IMR-90 (cell line): ENCODE data around the gene CALU. TPM values are rescaled to one million over a fixed set of nuclear protein-coding genes. Genes with fewer than 3 reads are reported as not detected.

Experiments used
- ATAC-seq: fragments of 200-7000 bp; cut with Tn5 transposase; 2 replicates; pipeline ENCODE4 v1.9.1; 2020; ENCODE audit warnings: low read depth, mild to moderate bottlenecking, moderate library complexity
- BruUV-seq: library from RNA; stranded (reverse); fragments of 400-500 nt; replicated peaks from 2 replicates; lab custom pipeline; 2021; lab: Mats Ljungman, UMichigan
- CTCF ChIA-PET: fragments of 300-600 bp; formaldehyde crosslinking; extraction: SDS; loops from one replicate; lab custom pipeline; 2021; ENCODE audit warnings: antibody characterized with exemption; lab: Yijun Ruan, JAX
- POLR2A ChIA-PET: fragments of 300-600 bp; sonication (Branson Sonifier 250); formaldehyde crosslinking; loops from one replicate; lab custom pipeline; 2022; ENCODE audit warnings: antibody characterized with exemption; ENCODE audit not compliant: unreplicated experiment; lab: Charles Lee
- DNase-seq: peaks from one replicate; pipeline ENCODE4 v3.0.0; 2013
- H2AFZ ChIP-seq: replicated peaks from 2 replicates; pipeline ENCODE3; 2013; ENCODE audit warnings: low read length, mild to moderate bottlenecking; ENCODE audit not compliant: poor library complexity
- H2AK5ac ChIP-seq: 2 replicates; pipeline ENCODE4 v1.6.1; 2013; ENCODE audit warnings: low read depth, low read length, inconsistent platforms
- H2AK9ac ChIP-seq: replicated peaks from 2 replicates; pipeline ENCODE3; 2013; ENCODE audit warnings: mild to moderate bottlenecking, low read depth, low read length, moderate library complexity; ENCODE audit not compliant: poor library complexity
- H2BK120ac ChIP-seq: 2 replicates; pipeline ENCODE4 v1.6.1; 2013; ENCODE audit warnings: low read depth, low read length, inconsistent platforms
- H2BK15ac ChIP-seq: 3 replicates; pipeline ENCODE4 v1.6.1; 2013; ENCODE audit warnings: low read depth, low read length, inconsistent platforms
- H2BK20ac ChIP-seq: 2 replicates; pipeline ENCODE4 v1.6.1; 2013; ENCODE audit warnings: low read depth, mild to moderate bottlenecking, inconsistent platforms, low read length, moderate library complexity
- H2BK5ac ChIP-seq: 2 replicates; pipeline ENCODE4 v1.6.1; 2013; ENCODE audit warnings: mild to moderate bottlenecking, low read depth, low read length, inconsistent platforms; ENCODE audit not compliant: poor library complexity, severe bottlenecking
- H3K14ac ChIP-seq: replicated peaks from 2 replicates; pipeline ENCODE4 v1.6.1; 2013; ENCODE audit warnings: low read depth, low read length, inconsistent platforms
- H3K18ac ChIP-seq: 2 replicates; pipeline ENCODE4 v1.6.1; 2013; ENCODE audit warnings: low read depth, low read length, control low read depth
- H3K23ac ChIP-seq: 2 replicates; pipeline ENCODE4 v1.6.1; 2013; ENCODE audit warnings: low read depth, low read length, inconsistent platforms
- H3K27ac ChIP-seq: 2 replicates; pipeline ENCODE4 v1.5.1; 2013; ENCODE audit warnings: mild to moderate bottlenecking, control low read depth, low read length; ENCODE audit not compliant: insufficient read depth
- H3K27me3 ChIP-seq: 2 replicates; pipeline ENCODE4 v1.6.1; 2013; ENCODE audit warnings: low read length; ENCODE audit not compliant: control insufficient read depth, insufficient read depth
- H3K36me3 ChIP-seq: 2 replicates; pipeline ENCODE4 v1.6.1; 2013; ENCODE audit warnings: low read length, mixed read lengths; ENCODE audit not compliant: control insufficient read depth, insufficient read depth
- H3K4ac ChIP-seq: 2 replicates; pipeline ENCODE4 v1.6.1; 2013; ENCODE audit warnings: low read depth, low read length, inconsistent platforms
- H3K4me1 ChIP-seq: 2 replicates; pipeline ENCODE4 v1.6.1; 2013; ENCODE audit warnings: low read length, mixed read lengths; ENCODE audit not compliant: control insufficient read depth, insufficient read depth
- H3K4me2 ChIP-seq: 2 replicates; pipeline ENCODE4 v1.6.1; 2013; ENCODE audit warnings: low read depth, mild to moderate bottlenecking, control low read depth, low read length, moderate library complexity
- H3K4me3 ChIP-seq: 2 replicates; pipeline ENCODE4 v1.5.1; 2013; ENCODE audit warnings: low read depth, mild to moderate bottlenecking, control low read depth, low read length, moderate library complexity; ENCODE audit not compliant: insufficient read depth
- H3K56ac ChIP-seq: 2 replicates; pipeline ENCODE4 v1.6.1; 2013; ENCODE audit warnings: low read length, inconsistent platforms; ENCODE audit not compliant: insufficient read depth; ENCODE audit errors: extremely low read depth
- H3K79me1 ChIP-seq, 2 experiments: 2 replicates each; pipeline ENCODE4 v1.6.1; 2013; ENCODE audit warnings: low read length in 2 of 2, inconsistent platforms in 1 of 2, low read depth in 1 of 2
- H3K9ac ChIP-seq: 2 replicates; pipeline ENCODE4 v1.6.1; 2013; ENCODE audit warnings: low read depth, low read length, control low read depth
- H3K9me1 ChIP-seq: 2 replicates; pipeline ENCODE4 v1.6.1; 2013; ENCODE audit warnings: low read length, inconsistent platforms; ENCODE audit not compliant: insufficient read depth
- H3K9me3 ChIP-seq: 2 replicates; pipeline ENCODE4 v1.6.1; 2013; ENCODE audit warnings: low read length; ENCODE audit not compliant: control insufficient read depth, insufficient read depth
- H4K20me1 ChIP-seq: 2 replicates; pipeline ENCODE4 v1.6.1; 2013; ENCODE audit warnings: low read length, inconsistent platforms; ENCODE audit not compliant: insufficient read depth
- H4K5ac ChIP-seq: 2 replicates; pipeline ENCODE4 v1.6.1; 2013; ENCODE audit warnings: mild to moderate bottlenecking, low read depth, low read length, control low read depth
- H4K8ac ChIP-seq, 2 experiments: 2 replicates each; pipeline ENCODE4 v1.6.1; 2013; ENCODE audit warnings: low read depth in 2 of 2, low read length in 2 of 2, control low read depth in 1 of 2, inconsistent platforms in 1 of 2
- H4K91ac ChIP-seq: 2 replicates; pipeline ENCODE4 v1.6.1; 2013; ENCODE audit warnings: low read depth, low read length, inconsistent platforms; ENCODE audit not compliant: insufficient read depth
- BHLHE40 ChIP-seq: fragments of 150-350 bp; IDR thresholded peaks from 2 replicates; pipeline ENCODE4 v1.6.1; 2016; ENCODE audit warnings: mild to moderate bottlenecking, low read depth, low read length
- CHD1 ChIP-seq: IDR thresholded peaks from 2 replicates; pipeline ENCODE4 v1.6.1; 2012; ENCODE audit warnings: low read depth, low read length, improper control_type of control experiment
- MXI1 ChIP-seq: IDR thresholded peaks from 2 replicates; pipeline ENCODE4 v1.6.1; 2012; ENCODE audit warnings: low read depth, mild to moderate bottlenecking, low read length, moderate library complexity, borderline replicate concordance
- NFE2L2 ChIP-seq: fragments of 150-350 bp; IDR thresholded peaks from 2 replicates; pipeline ENCODE4 v1.6.1; 2016; ENCODE audit warnings: low read depth, mild to moderate bottlenecking, low read length
- WGBS, 2 experiments: methylation state at CpG; one replicate each; pipeline versions ENCODE4 v1.1.5 to v1.1.7; 2013; ENCODE audit warnings: missing lambda C conversion rate in 2 of 2; ENCODE audit not compliant: insufficient read length in 1 of 2; ENCODE audit errors: extremely low coverage in 2 of 2; 5-methylcytosine and 5-hydroxymethylcytosine counted together
- dilution Hi-C: fragments of 300-500 bp; cut with HindIII; formaldehyde crosslinking; loops from one replicate; pipeline ENCODE4 v1.14.3; 2018; ENCODE audit warnings: low sequenced_read_pairs; ENCODE audit not compliant: unreplicated experiment
- in situ Hi-C: fragments of 300-500 bp; cut with MboI; formaldehyde crosslinking; loops from 3 replicates; pipeline ENCODE4 v1.14.3; 2019; ENCODE audit warnings: low sequenced_read_pairs, inconsistent platforms, mixed read lengths
- intact Hi-C: fragments of 100-400 bp; cut with micrococcal nuclease; formaldehyde crosslinking; loops from 2 replicates; pipeline ENCODE4 v1.10.0; 2022
- polyA plus RNA-seq, 3 experiments: library from polyadenylated mRNA; depleted of rRNA; stranded (reverse); fragments of >200 nt; gene quantifications; 2 replicates each; pipeline ENCODE4 v1.2.3, GENCODE V29; 2012; ENCODE audit warnings: low replicate concordance in 1 of 3
- total RNA-seq: library from RNA; depleted of rRNA; stranded (reverse); fragments of >200 nt; gene quantifications from 2 replicates; pipeline ENCODE4 v1.2.3, GENCODE V29; 2012

The CALU gene
- total and polyA plus RNA-seq, 2 of the 4 experiments (the other 2 are of a cell fraction) = 421 to 525 TPM

GRCh38 chr7:128691227-128691626 lies 47.9 kb upstream of the CALU start:
- Histone ChIP-seq H3K4ac (no peak overlapping the region), H3K79me1 (no peaks in the 10 kb centered on the region), H3K4me1 (no peaks in the 10 kb centered on the region), H3K27me3 (no peaks in the 10 kb centered on the region; the same call in 1 of the 2 replicates), H3K18ac (no peak overlapping the region), H4K20me1 (no peaks in the 10 kb centered on the region), H3K27ac (no peak overlapping the region), H3K4me2 (no peak overlapping the region), H3K9me3 (no peaks in the 10 kb centered on the region), H3K9me1 (no peaks in the 10 kb centered on the region), H3K36me3 (no peaks in the 10 kb centered on the region), H3K14ac (no peak overlapping the region), H4K5ac (no peak overlapping the region), H2BK15ac (no peak overlapping the region), H2BK120ac (no peak overlapping the region), H3K23ac (no peak overlapping the region), H2AFZ (no peak overlapping the region), H4K91ac (no peak overlapping the region), H2BK5ac (no peak overlapping the region), H3K56ac (no peak overlapping the region), H3K4me3 (no peak overlapping the region), H2AK9ac (no peak overlapping the region), H2BK20ac (no peak overlapping the region), H4K8ac (no peak overlapping the region), H3K9ac (no peak overlapping the region), H2AK5ac (no peak overlapping the region)
- WGBS, 2 experiments = no CpG with 5 or more reads among the region's 1 CpG
- DNase-seq (no peak), ATAC-seq (no peak)
- TF ChIP-seq CHD1 = no peak
- TF ChIP-seq BHLHE40 = no peak
- no peak for TF ChIP-seq NFE2L2
- no peak for TF ChIP-seq MXI1
- ChIA-PET POLR2A (no interaction called here), CTCF (no interaction called here)
- in situ Hi-C loops = no loop called here
- dilution Hi-C loops = no loop called here
- no TSS peak for BruUV-seq
- intact Hi-C loops = no loop called here
